NB4 (cell line): ENCODE results near the gene OSBP2.

ENCODE experiments used
- DNase-seq: peaks from one replicate; pipeline ENCODE4 v3.0.0; 2010; ENCODE audit warnings: low read depth
- H3K4me3 ChIP-seq: one replicate; pipeline ENCODE4 v1.5.1; 2011; ENCODE audit warnings: mild to moderate bottlenecking, low read depth, low read length, moderate library complexity
- CTCF ChIP-seq: IDR thresholded peaks from one replicate; pipeline ENCODE4 v1.5.1; 2012; ENCODE audit warnings: low read depth, low read length
- MAX ChIP-seq: IDR thresholded peaks from 2 replicates; pipeline ENCODE4 v1.6.1; 2011; ENCODE audit warnings: low read depth, low read length
- MYC ChIP-seq: IDR thresholded peaks from 2 replicates; pipeline ENCODE4 v1.6.1; 2011; ENCODE audit warnings: low read depth, low read length
- POLR2A ChIP-seq: IDR thresholded peaks from 2 replicates; pipeline ENCODE4 v1.6.1; 2011; ENCODE audit warnings: mild to moderate bottlenecking; ENCODE audit not compliant: insufficient read length; ENCODE audit errors: extremely low read depth

Gene OSBP2

GRCh38 chr22:30909306-30909705 lies 214.6 kb downstream of the OSBP2 start:
- no peak for DNase-seq
- no peak overlapping the region for H3K4me3 ChIP-seq
- TF ChIP-seq POLR2A (no peak), CTCF (no peak), MYC (no peak), MAX (no peak)

GRCh38 chr22:30910358-30910757 lies 215.7 kb downstream of the OSBP2 start:
- H3K4me3 ChIP-seq: no peak overlapping the region
- TF ChIP-seq CTCF: no peak
- TF ChIP-seq MAX: no peak
- TF ChIP-seq POLR2A: no peak
- TF ChIP-seq MYC: no peak
- DNase-seq: no peak

GRCh38 chr22:30918761-30919160 lies 224.1 kb downstream of the OSBP2 start:
- no peak for TF ChIP-seq CTCF
- DNase-seq: no peak
- H3K4me3 ChIP-seq: no peak overlapping the region

GRCh38 chr22:30919973-30920372 lies 225.3 kb downstream of the OSBP2 start:
- H3K4me3 ChIP-seq: peak overlapping the region; percentile 40
- no peak for DNase-seq
- no peak for TF ChIP-seq MYC
- TF ChIP-seq MAX: no peak
- TF ChIP-seq CTCF: no peak

- H3K4me3 ChIP-seq: peak overlapping the region; percentile 61
- TF ChIP-seq POLR2A (no peak), CTCF (peak; percentile 92), MAX (no peak), MYC (peak; percentile 36; the same call in 1 of the 2 replicates)
- DNase-seq: peak; percentile 83
These were observed 225.7 kb downstream of the OSBP2 start for GRCh38 chr22:30920407-30920806.

GRCh38 chr22:30921108-30921507 lies 226.4 kb downstream of the OSBP2 start:
- no peak for TF ChIP-seq POLR2A
- TF ChIP-seq MAX: no peak
- TF ChIP-seq CTCF: no peak
- TF ChIP-seq MYC: no peak
- peak; percentile 52 for DNase-seq
- peak overlapping the region; percentile 61 for H3K4me3 ChIP-seq
